ENCODE results near the gene RNFT2.
"Not testable (repeated sequence)": the region's sequence is repeated elsewhere in the genome, so short reads cannot be mapped to it uniquely, and the experiment has no call there.

The RNFT2 gene

DNA sequence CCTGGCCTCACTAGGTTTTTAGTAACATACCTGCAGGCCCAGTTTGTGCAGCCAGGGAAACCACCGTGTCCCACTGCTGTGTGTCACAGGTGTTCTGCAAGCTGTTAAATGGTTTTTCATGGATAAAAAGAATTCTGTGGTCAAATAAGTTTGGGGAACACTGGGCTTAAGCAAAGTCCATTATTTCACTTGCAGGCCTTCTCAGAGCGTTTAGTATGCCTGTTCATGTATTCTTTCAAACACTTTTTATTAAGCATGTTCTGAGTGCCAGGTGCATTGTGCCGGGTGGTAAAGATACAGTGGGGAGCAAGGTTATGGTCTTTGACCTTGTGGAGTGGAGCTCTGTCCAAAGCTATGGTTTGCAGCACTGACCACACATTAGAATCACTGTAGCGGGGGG lies 7.4 kb downstream of the RNFT2 start:
- WGBS (ENCODE audit: insufficient coverage, insufficient read length) = no CpG with 5 or more reads among the region's 4 CpGs
- no peak overlapping the region for H3K27ac ChIP-seq (ENCODE audit: low read length)
- H3K36me3 ChIP-seq (ENCODE audit: control insufficient read depth, insufficient read depth, low read length) = peaks cover 5% of the 10 kb centered on the region
- no peaks in the 10 kb centered on the region for H3K27me3 ChIP-seq (ENCODE audit: control insufficient read depth, insufficient read depth, low read length)
- H3K4me3 ChIP-seq (ENCODE audit: low read length) = no peak overlapping the region
- no peak for DNase-seq (ENCODE audit: low read depth, low spot score)
- H3K4me1 ChIP-seq (ENCODE audit: control insufficient read depth, insufficient read depth, low read length) = no peaks in the 10 kb centered on the region
- no peaks in the 10 kb centered on the region for H3K9me3 ChIP-seq (ENCODE audit: control insufficient read depth, insufficient read depth, low read length)

DNA sequence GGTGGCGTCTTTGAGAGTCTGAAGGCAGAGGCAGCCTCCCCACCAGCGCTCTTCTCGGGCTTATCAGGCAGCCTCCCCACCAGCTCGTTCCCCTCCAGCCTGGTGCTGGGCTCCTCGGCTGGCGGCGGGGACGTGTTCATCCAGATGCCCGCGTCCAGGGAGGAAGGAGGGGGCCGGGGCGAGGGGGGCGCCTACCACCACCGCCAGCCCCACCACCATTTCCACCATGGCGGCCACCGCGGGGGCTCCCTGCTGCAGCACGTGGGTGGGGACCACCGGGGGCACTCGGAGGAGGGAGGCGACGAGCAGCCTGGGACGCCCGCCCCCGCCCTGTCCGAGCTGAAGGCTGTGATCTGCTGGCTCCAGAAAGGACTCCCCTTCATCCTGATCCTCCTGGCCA lies 11.8 kb downstream of the RNFT2 start:
- no CpG with 5 or more reads among the region's 26 CpGs for WGBS (ENCODE audit: insufficient coverage, insufficient read length)
- H3K27ac ChIP-seq (ENCODE audit: low read length) = no peak overlapping the region
- H3K4me1 ChIP-seq (ENCODE audit: control insufficient read depth, insufficient read depth, low read length) = no peaks in the 10 kb centered on the region
- H3K4me3 ChIP-seq (ENCODE audit: low read length) = no peak overlapping the region
- no peaks in the 10 kb centered on the region for H3K27me3 ChIP-seq (ENCODE audit: control insufficient read depth, insufficient read depth, low read length)
- H3K9me3 ChIP-seq (ENCODE audit: control insufficient read depth, insufficient read depth, low read length) = no peaks in the 10 kb centered on the region
- peaks cover 5% of the 10 kb centered on the region for H3K36me3 ChIP-seq (ENCODE audit: control insufficient read depth, insufficient read depth, low read length)
- no peak for DNase-seq (ENCODE audit: low read depth, low spot score)

DNA sequence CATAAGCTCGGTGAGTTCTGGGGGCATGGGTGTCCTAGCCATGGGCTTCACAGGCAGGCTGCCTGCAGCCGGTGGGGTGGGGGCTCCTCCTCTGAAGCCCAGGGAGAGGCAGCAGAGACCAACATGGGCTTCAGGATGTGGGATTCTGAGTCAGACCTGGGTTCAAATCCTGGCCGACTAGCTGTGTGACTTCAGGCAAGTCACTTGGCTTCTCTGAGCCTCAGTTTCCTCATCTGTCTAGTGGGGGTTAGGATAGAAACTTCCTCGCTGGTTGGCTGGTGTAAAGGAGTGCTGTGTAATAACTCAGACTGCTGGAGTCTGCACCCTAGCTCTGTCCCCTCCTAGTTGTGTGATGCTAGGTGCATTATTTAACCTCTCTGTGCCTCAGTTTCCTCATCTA lies 12.2 kb downstream of the RNFT2 start:
- DNase-seq (ENCODE audit: low read depth, low spot score) = no peak
- Histone ChIP-seq H3K4me1 (ENCODE audit: control insufficient read depth, insufficient read depth, low read length) (no peaks in the 10 kb centered on the region), H3K27ac (ENCODE audit: low read length) (no peak overlapping the region), H3K4me3 (ENCODE audit: low read length) (no peak overlapping the region), H3K36me3 (ENCODE audit: control insufficient read depth, insufficient read depth, low read length) (peaks cover 5% of the 10 kb centered on the region), H3K9me3 (ENCODE audit: control insufficient read depth, insufficient read depth, low read length) (no peaks in the 10 kb centered on the region), H3K27me3 (ENCODE audit: control insufficient read depth, insufficient read depth, low read length) (no peaks in the 10 kb centered on the region)
- WGBS (ENCODE audit: insufficient coverage, insufficient read length) = no CpG with 5 or more reads among the region's 4 CpGs

DNA sequence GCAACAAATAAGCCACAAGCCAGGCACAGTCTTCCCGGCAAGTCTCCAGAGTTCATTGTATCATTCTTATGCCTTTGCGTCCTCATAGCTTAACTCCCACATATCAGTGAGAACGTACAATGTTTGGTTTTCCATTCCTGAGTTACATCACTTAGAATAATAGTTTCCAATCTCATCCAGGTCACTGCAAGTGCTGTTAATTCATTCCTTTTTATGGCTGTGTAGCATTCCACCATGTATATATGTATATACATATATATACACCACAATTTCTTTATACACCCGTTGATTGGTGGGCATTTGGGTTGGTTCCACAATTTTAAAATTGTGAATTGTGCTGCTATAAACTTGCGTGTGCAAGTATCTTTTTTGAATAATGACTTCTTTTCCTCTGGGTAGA lies 16.0 kb downstream of the RNFT2 start:
- WGBS (ENCODE audit: insufficient coverage, insufficient read length) = no CpG with 5 or more reads among the region's 5 CpGs
- not testable (repeated sequence) for DNase-seq (ENCODE audit: low read depth, low spot score); H3K4me1 ChIP-seq (ENCODE audit: control insufficient read depth, insufficient read depth, low read length); H3K4me3 ChIP-seq (ENCODE audit: low read length); H3K36me3 ChIP-seq (ENCODE audit: control insufficient read depth, insufficient read depth, low read length); H3K9me3 ChIP-seq (ENCODE audit: control insufficient read depth, insufficient read depth, low read length); H3K27me3 ChIP-seq (ENCODE audit: control insufficient read depth, insufficient read depth, low read length); H3K27ac ChIP-seq (ENCODE audit: low read length)

DNA sequence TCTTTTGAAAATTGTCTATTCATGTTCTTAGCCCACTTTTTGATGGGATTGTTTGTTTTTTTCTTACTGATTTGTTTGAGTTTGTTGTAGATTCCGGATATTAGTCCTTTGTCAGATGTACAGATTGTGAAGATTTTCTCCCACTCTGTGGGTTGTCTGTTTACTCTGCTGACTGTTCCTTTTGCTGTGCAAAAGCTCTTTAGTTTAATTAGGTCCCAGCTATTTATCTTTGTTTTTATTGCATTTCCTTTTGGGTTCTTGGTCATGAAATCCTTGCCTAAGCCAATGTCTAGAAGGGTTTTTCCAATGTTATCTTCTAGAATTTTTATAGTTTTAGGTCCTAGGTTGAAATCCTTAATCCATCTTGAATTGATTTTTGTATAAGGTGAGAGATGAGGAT lies 16.7 kb downstream of the RNFT2 start:
- DNase-seq (ENCODE audit: low read depth, low spot score); H3K36me3 ChIP-seq (ENCODE audit: control insufficient read depth, insufficient read depth, low read length); H3K4me3 ChIP-seq (ENCODE audit: low read length); H3K27me3 ChIP-seq (ENCODE audit: control insufficient read depth, insufficient read depth, low read length); H3K9me3 ChIP-seq (ENCODE audit: control insufficient read depth, insufficient read depth, low read length); H3K27ac ChIP-seq (ENCODE audit: low read length); H3K4me1 ChIP-seq (ENCODE audit: control insufficient read depth, insufficient read depth, low read length): not testable (repeated sequence)
- WGBS (ENCODE audit: insufficient coverage, insufficient read length) = no CpG with 5 or more reads among the region's 1 CpG

DNA sequence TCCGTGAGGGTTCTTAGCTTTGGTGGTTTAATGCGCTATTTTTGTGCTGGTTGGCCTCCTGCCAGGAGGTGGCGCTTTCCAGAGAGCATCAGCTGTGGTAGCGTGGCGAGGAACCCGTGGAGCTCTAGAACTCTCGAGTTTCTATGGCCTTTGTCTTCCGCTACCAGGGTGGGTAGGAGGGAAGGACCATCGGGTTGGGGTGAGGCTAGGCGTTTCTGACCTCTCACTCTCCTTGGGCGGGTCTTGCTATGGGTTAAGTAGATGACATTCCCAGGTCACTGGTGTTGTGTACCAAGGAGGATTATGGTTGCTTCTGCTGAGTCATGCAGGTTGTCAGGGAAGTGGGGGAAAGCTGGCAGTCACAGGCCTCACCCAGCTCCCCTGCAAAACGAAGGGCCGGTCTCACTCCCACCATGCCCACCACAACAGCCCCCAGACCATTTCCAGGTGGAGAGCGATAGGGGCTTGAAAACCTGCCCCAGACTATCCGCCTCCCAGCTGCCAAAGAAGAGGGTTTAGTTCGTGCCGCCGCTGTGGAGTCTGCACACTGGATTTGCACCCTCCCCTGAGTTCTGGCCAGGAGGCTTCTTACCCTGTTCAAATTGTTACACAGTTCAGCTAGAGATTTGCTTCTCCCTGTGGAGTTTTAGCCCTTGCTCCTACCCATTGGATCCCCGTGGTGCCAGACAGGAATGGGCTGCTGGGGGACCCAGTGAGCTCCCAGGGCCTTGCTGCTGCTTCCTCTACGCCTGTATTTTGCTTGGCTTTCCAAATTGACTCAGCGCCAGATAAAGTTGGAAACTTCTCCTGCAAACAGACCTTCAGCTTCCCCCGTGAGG lies 21.9 kb downstream of the RNFT2 start:
- peaks cover 3% of the 10 kb centered on the region; the same call in 1 of the 2 replicates for H3K36me3 ChIP-seq (ENCODE audit: control insufficient read depth, insufficient read depth, low read length)
- WGBS (ENCODE audit: insufficient coverage, insufficient read length) = no CpG with 5 or more reads among the region's 22 CpGs
- DNase-seq (ENCODE audit: low read depth, low spot score) = peak; percentile 31
- no peaks in the 10 kb centered on the region for H3K9me3 ChIP-seq (ENCODE audit: control insufficient read depth, insufficient read depth, low read length)
- H3K27ac ChIP-seq (ENCODE audit: low read length) = no peak overlapping the region
- H3K27me3 ChIP-seq (ENCODE audit: control insufficient read depth, insufficient read depth, low read length) = no peaks in the 10 kb centered on the region
- no peaks in the 10 kb centered on the region for H3K4me1 ChIP-seq (ENCODE audit: control insufficient read depth, insufficient read depth, low read length)
- H3K4me3 ChIP-seq (ENCODE audit: low read length) = no peak overlapping the region; the same call in 1 of the 2 replicates

DNA sequence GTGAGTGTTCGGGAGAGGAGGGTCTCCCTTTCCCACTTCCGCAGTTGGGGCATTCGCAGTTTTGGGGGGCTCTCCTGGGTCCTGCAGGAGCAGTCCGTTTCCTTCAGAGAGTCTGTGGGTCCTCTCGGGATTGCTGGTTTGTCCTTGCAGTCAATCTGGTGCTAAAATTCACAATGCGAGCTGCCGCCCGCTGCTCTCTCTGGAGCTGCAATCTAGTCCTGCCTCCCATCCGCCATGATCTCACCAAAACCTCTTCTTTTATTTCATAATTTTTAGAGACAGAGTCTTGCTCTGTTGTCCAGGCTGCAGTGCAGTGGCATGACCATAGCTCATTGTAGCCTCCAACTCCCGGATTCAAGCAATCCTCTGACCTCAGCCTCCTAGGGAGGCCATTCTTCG lies 22.5 kb downstream of the RNFT2 start:
- Histone ChIP-seq H3K4me1 (ENCODE audit: control insufficient read depth, insufficient read depth, low read length) (no peaks in the 10 kb centered on the region), H3K4me3 (ENCODE audit: low read length) (no peak overlapping the region)

DNA sequence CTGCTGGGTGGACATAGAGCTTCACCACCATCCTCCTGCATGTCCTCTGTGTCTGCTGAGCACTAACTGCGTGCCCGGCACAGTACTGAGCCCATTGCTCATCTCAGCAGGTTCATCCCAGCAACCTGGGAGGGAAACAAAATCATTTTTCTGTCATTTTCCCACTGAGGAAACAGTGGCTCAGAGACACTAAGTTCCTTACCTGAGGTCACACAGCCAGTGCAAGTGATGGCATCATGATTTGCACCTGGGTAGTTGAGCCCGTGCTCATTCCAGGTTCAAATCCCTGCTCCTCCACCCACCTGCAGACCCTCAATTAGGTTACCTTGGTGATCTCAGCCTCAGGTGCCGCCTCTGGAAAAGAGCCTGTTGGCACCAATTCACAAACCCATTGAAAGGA lies 23.4 kb downstream of the RNFT2 start:
- H3K27ac ChIP-seq (ENCODE audit: low read length) = no peak overlapping the region
- WGBS (ENCODE audit: insufficient coverage, insufficient read length) = no CpG with 5 or more reads among the region's 4 CpGs

More for the DNA sequence above, 22.5 kb downstream of the RNFT2 start:
- no peak overlapping the region for H3K27ac ChIP-seq (ENCODE audit: low read length)
- no peaks in the 10 kb centered on the region; the same call in 1 of the 2 replicates for H3K27me3 ChIP-seq (ENCODE audit: control insufficient read depth, insufficient read depth, low read length)
- no CpG with 5 or more reads among the region's 11 CpGs for WGBS (ENCODE audit: insufficient coverage, insufficient read length)
- no peak for DNase-seq (ENCODE audit: low read depth, low spot score)
- peaks cover 3% of the 10 kb centered on the region; the same call in 1 of the 2 replicates for H3K36me3 ChIP-seq (ENCODE audit: control insufficient read depth, insufficient read depth, low read length)
- no peaks in the 10 kb centered on the region for H3K9me3 ChIP-seq (ENCODE audit: control insufficient read depth, insufficient read depth, low read length)

DNA sequence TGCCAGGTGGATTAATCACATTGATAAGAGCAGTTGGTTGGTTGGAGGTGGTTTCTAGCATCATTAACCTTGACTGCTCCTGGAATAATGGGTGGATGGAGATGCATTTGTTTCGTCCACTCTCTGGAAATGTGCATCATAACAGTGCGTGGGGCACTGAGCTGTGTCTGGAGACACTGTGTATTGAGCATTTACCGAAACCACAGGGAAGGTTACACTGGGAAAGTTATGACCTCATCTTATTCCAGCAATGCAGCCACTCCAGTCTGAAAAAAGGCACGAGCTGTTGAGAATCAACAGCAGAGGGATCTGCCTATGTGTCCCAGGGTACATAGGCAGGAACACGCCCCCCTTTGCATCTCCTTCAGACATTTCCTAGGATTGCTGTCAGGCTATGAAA lies 27.2 kb downstream of the RNFT2 start:
- Histone ChIP-seq H3K27ac (ENCODE audit: low read length) (no peak overlapping the region), H3K9me3 (ENCODE audit: control insufficient read depth, insufficient read depth, low read length) (no peaks in the 10 kb centered on the region), H3K36me3 (ENCODE audit: control insufficient read depth, insufficient read depth, low read length) (peaks cover 6% of the 10 kb centered on the region), H3K4me1 (ENCODE audit: control insufficient read depth, insufficient read depth, low read length) (no peaks in the 10 kb centered on the region), H3K4me3 (ENCODE audit: low read length) (no peak overlapping the region), H3K27me3 (ENCODE audit: control insufficient read depth, insufficient read depth, low read length) (no peaks in the 10 kb centered on the region; the same call in 1 of the 2 replicates)
- WGBS (ENCODE audit: insufficient coverage, insufficient read length) = no CpG with 5 or more reads among the region's 5 CpGs
- no peak for DNase-seq (ENCODE audit: low read depth, low spot score)

More for the DNA sequence above, 23.4 kb downstream of the RNFT2 start:
- Histone ChIP-seq H3K36me3 (ENCODE audit: control insufficient read depth, insufficient read depth, low read length) (peaks cover 3% of the 10 kb centered on the region), H3K27me3 (ENCODE audit: control insufficient read depth, insufficient read depth, low read length) (no peaks in the 10 kb centered on the region; the same call in 1 of the 2 replicates), H3K9me3 (ENCODE audit: control insufficient read depth, insufficient read depth, low read length) (no peaks in the 10 kb centered on the region), H3K4me3 (ENCODE audit: low read length) (no peak overlapping the region), H3K4me1 (ENCODE audit: control insufficient read depth, insufficient read depth, low read length) (no peaks in the 10 kb centered on the region)
- no peak for DNase-seq (ENCODE audit: low read depth, low spot score)

DNA sequence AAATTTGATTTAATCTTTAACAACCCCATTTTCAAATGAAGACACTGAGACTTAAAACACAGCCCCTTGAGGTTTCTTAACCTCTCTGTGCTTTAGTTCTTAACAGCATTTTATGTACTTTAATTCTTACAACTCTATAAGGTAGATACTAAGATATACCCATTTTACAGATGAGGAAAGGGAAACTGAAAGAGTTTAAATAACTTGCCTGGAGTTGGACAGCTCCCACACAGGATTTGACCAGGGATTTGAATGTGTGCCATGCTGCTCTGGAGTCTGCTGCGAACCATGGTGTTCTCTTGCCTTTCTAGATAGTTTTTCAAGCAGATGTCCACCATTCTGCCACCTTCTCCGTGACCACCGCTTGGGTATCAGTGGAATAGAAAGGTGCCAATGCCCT lies 28.2 kb downstream of the RNFT2 start:
- H3K36me3 ChIP-seq (ENCODE audit: control insufficient read depth, insufficient read depth, low read length) = peaks cover 6% of the 10 kb centered on the region
- no peaks in the 10 kb centered on the region for H3K4me1 ChIP-seq (ENCODE audit: control insufficient read depth, insufficient read depth, low read length)
- no peak overlapping the region for H3K4me3 ChIP-seq (ENCODE audit: low read length)
- H3K27me3 ChIP-seq (ENCODE audit: control insufficient read depth, insufficient read depth, low read length) = no peaks in the 10 kb centered on the region; the same call in 1 of the 2 replicates
- no peaks in the 10 kb centered on the region for H3K9me3 ChIP-seq (ENCODE audit: control insufficient read depth, insufficient read depth, low read length)
- no peak for DNase-seq (ENCODE audit: low read depth, low spot score)
- H3K27ac ChIP-seq (ENCODE audit: low read length) = no peak overlapping the region
- no CpG with 5 or more reads among the region's 3 CpGs for WGBS (ENCODE audit: insufficient coverage, insufficient read length)

DNA sequence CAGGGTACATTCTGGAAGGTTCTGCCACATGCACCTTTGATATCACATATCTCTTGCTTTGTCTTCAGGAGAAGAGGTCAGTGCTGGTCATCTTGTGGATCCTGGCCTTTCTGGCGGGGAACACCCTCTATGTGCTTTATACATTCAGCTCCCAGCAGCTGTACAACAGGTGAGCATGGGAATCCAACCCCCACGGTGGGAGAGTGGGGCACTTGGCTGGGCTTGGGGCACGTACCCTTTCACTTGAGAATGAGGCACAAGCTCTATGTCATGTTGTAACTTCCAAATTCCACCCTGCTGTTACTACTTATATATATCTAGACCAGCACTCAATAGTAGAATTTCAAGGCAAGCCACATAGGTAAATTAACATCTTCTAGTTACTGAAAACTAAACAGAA lies 28.6 kb downstream of the RNFT2 start:
- H3K9me3 ChIP-seq (ENCODE audit: control insufficient read depth, insufficient read depth, low read length) = no peaks in the 10 kb centered on the region
- DNase-seq (ENCODE audit: low read depth, low spot score) = no peak
- no CpG with 5 or more reads among the region's 3 CpGs for WGBS (ENCODE audit: insufficient coverage, insufficient read length)
- H3K27me3 ChIP-seq (ENCODE audit: control insufficient read depth, insufficient read depth, low read length) = no peaks in the 10 kb centered on the region; the same call in 1 of the 2 replicates
- H3K27ac ChIP-seq (ENCODE audit: low read length) = no peak overlapping the region
- H3K36me3 ChIP-seq (ENCODE audit: control insufficient read depth, insufficient read depth, low read length) = peaks cover 4% of the 10 kb centered on the region
- no peak overlapping the region for H3K4me3 ChIP-seq (ENCODE audit: low read length)
- no peaks in the 10 kb centered on the region for H3K4me1 ChIP-seq (ENCODE audit: control insufficient read depth, insufficient read depth, low read length)

Data from iPS DF 6.9 (cell line).